K562 (cell line): ENCODE measurements around the gene RAB26. TPM values are rescaled to one million over a fixed set of nuclear protein-coding genes. Genes with fewer than 3 reads are reported as not detected.

Experiments
- CHD4 ChIP-seq: fragments of 200-600 bp; sonication (generic); IDR thresholded peaks from 3 replicates; pipeline ENCODE4 v1.6.1; 2012; ENCODE audit warnings: low read depth, mild to moderate bottlenecking, mixed read lengths, low read length, inconsistent platforms; ENCODE audit not compliant: insufficient read depth, insufficient replicate concordance, poor library complexity, severe bottlenecking
- E2F3 ChIP-seq: fragments of 250-450 bp; sonication (Bioruptor Pico); IDR thresholded peaks from 2 replicates; pipeline ENCODE4 v1.4.0; 2020; ENCODE audit warnings: mild to moderate bottlenecking
- FOXM1 ChIP-seq, 2 experiments: fragments of 450-650 bp in 1 of 2; sonication (generic) in 1 of 2; formaldehyde crosslinking in 1 of 2; IDR thresholded peaks; 2 replicates each; pipeline versions ENCODE4 v1.6.1 to v1.9.0; 2017 to 2022; ENCODE audit warnings: low read depth in 2 of 2, mild to moderate bottlenecking in 2 of 2, missing genetic modification reagents in 1 of 2, moderate library complexity in 1 of 2
- FOXP1 ChIP-seq: sonication (generic); formaldehyde crosslinking; IDR thresholded peaks from 2 replicates; pipeline ENCODE4 v1.8.0; 2022; ENCODE audit warnings: mild to moderate bottlenecking, missing genetic modification reagents
- HDGF ChIP-seq: fragments of 450-650 bp; IDR thresholded peaks from 2 replicates; pipeline ENCODE4 v1.6.1; 2016
- L3MBTL2 ChIP-seq: fragments of 450-650 bp; IDR thresholded peaks from 2 replicates; pipeline ENCODE4 v1.6.1; 2016; ENCODE audit warnings: mild to moderate bottlenecking, moderate library complexity
- MEF2A ChIP-seq: IDR thresholded peaks from 2 replicates; pipeline ENCODE4 v1.6.1; 2011; ENCODE audit warnings: low read depth, mild to moderate bottlenecking, low read length, moderate library complexity; ENCODE audit not compliant: control insufficient read depth
- POLR2A ChIP-seq: fragments of 450-650 bp; conservative IDR thresholded peaks from 2 replicates; pipeline ENCODE4 v1.6.1; 2016
- POLR2B ChIP-seq: fragments of 450-650 bp; IDR thresholded peaks from 2 replicates; pipeline ENCODE4 v1.6.1; 2018; ENCODE audit warnings: low read depth; ENCODE audit not compliant: partially characterized antibody
- SMARCC2 ChIP-seq: fragments of 450-650 bp; IDR thresholded peaks from 2 replicates; pipeline ENCODE4 v1.6.1; 2017; ENCODE audit warnings: antibody characterized with exemption, moderate library complexity, mild to moderate bottlenecking, low read depth
- TGIF2 ChIP-seq: sonication (generic); formaldehyde crosslinking; IDR thresholded peaks from 2 replicates; pipeline ENCODE4 v1.8.1; 2022; ENCODE audit warnings: mild to moderate bottlenecking, missing genetic modification reagents, moderate library complexity
- WHSC1 ChIP-seq: IDR thresholded peaks from one replicate; pipeline ENCODE4 v1.6.1; 2012; ENCODE audit warnings: low read length, control low read depth, inconsistent platforms
- ZNF124 ChIP-seq: sonication (generic); formaldehyde crosslinking; IDR thresholded peaks from 2 replicates; pipeline ENCODE4 v1.8.1; 2022; ENCODE audit warnings: missing genetic modification reagents
- ZNF165 ChIP-seq: fragments of 250-450 bp; sonication (Bioruptor Pico); IDR thresholded peaks from 2 replicates; pipeline ENCODE4 v1.4.0; 2020; ENCODE audit warnings: borderline replicate concordance
- ZNF232 ChIP-seq: sonication (generic); formaldehyde crosslinking; IDR thresholded peaks from 2 replicates; pipeline ENCODE4 v1.8.0; 2022; ENCODE audit warnings: mild to moderate bottlenecking, missing genetic modification reagents
- polyA plus RNA-seq, 8 experiments: library from polyadenylated mRNA; depleted of rRNA in 4 of 8; stranded (reverse) in 5 of 8; unstranded in 3 of 8; fragments of >200 nt; fragmentation: Nextera tagmentation in 2 of 8; fragmentation: Illumina TruSeq in 1 of 8; extraction: Ambion mirVana in 2 of 8; extraction: Trizol in 1 of 8; gene quantifications; 2 replicates each; pipeline versions ENCODE4 v1.2.1 to v1.2.3, GENCODE V29; 2011 to 2014; ENCODE audit warnings: inconsistent platforms in 1 of 8, missing spikeins in 1 of 8
- total RNA-seq, 7 experiments: library from RNA; depleted of rRNA in 6 of 7; stranded (reverse); fragments of >200 nt in 6 of 7; fragmentation: Illumina TruSeq in 2 of 7; extraction: Trizol in 2 of 7; gene quantifications; 2 replicates each; pipeline versions ENCODE4 v1.2.1 to v1.2.3, GENCODE V29; 2011 to 2021; ENCODE audit warnings: low replicate concordance in 1 of 7
- TF ChIP-seq, protein P1 (sequence below): fragments of 250-450 bp; sonication (Bioruptor Pico); IDR thresholded peaks from 2 replicates; pipeline ENCODE4 v1.9.0; 2021; ENCODE audit warnings: mild to moderate bottlenecking, inconsistent platforms
- TF ChIP-seq, protein P2 (sequence below): fragments of 450-650 bp; IDR thresholded peaks from 2 replicates; pipeline ENCODE4 v1.6.1; 2016
- TF ChIP-seq, protein P3 (sequence below): sonication (generic); formaldehyde crosslinking; IDR thresholded peaks from 2 replicates; pipeline ENCODE4 v1.9.0; 2022; ENCODE audit warnings: mild to moderate bottlenecking, missing genetic modification reagents
- TF ChIP-seq, protein P4 (sequence below): fragments of 450-650 bp; IDR thresholded peaks from 2 replicates; pipeline ENCODE4 v1.6.1; 2017; ENCODE audit warnings: antibody characterized with exemption, mild to moderate bottlenecking

Gene RAB26
- total and polyA plus RNA-seq, 9 of the 15 experiments (the other 6 are each of a cell fraction or from before 2014, with no cell fraction given): 0.25 to 6.1 (median 2.1) TPM

DNA sequence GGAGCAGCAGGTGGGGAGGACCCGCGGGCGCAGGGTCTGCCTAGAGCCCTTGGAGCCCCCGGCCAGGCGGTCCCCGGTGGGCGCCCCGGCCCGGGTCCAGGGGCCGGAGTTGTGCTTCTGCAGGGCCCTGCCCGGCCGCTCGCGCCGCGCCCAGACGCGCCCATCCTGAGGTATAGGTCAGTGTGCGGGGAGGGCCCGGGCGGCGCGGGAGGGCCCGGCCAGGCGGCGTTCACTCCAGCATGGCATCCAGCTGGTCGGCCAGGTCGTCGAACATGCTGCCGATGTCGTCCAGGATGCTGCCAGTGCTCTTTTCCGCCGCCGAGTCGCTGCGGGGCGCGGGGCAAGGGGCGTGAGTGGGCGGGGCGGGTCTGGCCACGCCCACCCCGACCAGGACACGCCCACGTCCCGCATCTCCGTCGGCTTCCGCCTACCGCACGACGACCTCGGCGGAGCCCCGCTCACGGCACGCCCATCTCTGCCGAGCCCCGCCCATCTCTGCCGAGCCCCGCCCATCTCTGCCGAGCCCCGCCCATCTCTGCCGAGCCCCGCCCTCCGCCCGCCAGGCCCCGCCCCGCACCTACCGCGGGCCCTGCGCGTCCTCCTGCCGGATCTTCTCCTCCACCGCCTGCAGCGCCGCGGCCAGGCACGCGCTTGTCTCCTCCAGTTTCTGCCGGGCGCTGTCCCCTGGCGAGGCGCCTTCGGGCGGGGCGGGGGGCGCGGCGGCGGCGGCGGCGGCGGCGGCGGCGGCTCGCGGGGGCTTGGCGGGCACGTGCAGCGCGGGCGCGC, 30.1 kb downstream of the RAB26 start (continued):
- TF ChIP-seq POLR2A (no peak; the same call in 1 of the 2 replicates), E2F3 (no peak), WHSC1 (no peak), FOXP1 (no peak), POLR2B (peak; percentile 55), CHD4 (no peak), TGIF2 (CRISPR knock-in tag) (no peak), FOXM1 (IDR thresholded peaks at IDR 0.05; ENCODE audit: low read depth) (no peak), FOXM1 (CRISPR knock-in tag; IDR thresholded peaks at IDR 0.05; ENCODE audit: low read depth) (no peak), MEF2A (no peak), ZNF165 (CRISPR knock-in tag) (no peak), SMARCC2 (no peak), ZNF232 (CRISPR knock-in tag) (no peak), ZNF124 (CRISPR knock-in tag) (no peak), L3MBTL2 (peak; percentile 54; the same call in 1 of the 2 replicates), HDGF (no peak)
- TF ChIP-seq, protein P1, sequence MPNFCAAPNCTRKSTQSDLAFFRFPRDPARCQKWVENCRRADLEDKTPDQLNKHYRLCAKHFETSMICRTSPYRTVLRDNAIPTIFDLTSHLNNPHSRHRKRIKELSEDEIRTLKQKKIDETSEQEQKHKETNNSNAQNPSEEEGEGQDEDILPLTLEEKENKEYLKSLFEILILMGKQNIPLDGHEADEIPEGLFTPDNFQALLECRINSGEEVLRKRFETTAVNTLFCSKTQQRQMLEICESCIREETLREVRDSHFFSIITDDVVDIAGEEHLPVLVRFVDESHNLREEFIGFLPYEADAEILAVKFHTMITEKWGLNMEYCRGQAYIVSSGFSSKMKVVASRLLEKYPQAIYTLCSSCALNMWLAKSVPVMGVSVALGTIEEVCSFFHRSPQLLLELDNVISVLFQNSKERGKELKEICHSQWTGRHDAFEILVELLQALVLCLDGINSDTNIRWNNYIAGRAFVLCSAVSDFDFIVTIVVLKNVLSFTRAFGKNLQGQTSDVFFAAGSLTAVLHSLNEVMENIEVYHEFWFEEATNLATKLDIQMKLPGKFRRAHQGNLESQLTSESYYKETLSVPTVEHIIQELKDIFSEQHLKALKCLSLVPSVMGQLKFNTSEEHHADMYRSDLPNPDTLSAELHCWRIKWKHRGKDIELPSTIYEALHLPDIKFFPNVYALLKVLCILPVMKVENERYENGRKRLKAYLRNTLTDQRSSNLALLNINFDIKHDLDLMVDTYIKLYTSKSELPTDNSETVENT (CRISPR knock-in tag): peak; percentile 45; the same call in 1 of the 2 replicates
- TF ChIP-seq, protein P2, sequence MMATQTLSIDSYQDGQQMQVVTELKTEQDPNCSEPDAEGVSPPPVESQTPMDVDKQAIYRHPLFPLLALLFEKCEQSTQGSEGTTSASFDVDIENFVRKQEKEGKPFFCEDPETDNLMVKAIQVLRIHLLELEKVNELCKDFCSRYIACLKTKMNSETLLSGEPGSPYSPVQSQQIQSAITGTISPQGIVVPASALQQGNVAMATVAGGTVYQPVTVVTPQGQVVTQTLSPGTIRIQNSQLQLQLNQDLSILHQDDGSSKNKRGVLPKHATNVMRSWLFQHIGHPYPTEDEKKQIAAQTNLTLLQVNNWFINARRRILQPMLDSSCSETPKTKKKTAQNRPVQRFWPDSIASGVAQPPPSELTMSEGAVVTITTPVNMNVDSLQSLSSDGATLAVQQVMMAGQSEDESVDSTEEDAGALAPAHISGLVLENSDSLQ: peak; percentile 65
- TF ChIP-seq, protein P3, sequence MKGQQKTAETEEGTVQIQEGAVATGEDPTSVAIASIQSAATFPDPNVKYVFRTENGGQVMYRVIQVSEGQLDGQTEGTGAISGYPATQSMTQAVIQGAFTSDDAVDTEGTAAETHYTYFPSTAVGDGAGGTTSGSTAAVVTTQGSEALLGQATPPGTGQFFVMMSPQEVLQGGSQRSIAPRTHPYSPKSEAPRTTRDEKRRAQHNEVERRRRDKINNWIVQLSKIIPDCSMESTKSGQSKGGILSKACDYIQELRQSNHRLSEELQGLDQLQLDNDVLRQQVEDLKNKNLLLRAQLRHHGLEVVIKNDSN: no peak
- TF ChIP-seq, protein P4, sequence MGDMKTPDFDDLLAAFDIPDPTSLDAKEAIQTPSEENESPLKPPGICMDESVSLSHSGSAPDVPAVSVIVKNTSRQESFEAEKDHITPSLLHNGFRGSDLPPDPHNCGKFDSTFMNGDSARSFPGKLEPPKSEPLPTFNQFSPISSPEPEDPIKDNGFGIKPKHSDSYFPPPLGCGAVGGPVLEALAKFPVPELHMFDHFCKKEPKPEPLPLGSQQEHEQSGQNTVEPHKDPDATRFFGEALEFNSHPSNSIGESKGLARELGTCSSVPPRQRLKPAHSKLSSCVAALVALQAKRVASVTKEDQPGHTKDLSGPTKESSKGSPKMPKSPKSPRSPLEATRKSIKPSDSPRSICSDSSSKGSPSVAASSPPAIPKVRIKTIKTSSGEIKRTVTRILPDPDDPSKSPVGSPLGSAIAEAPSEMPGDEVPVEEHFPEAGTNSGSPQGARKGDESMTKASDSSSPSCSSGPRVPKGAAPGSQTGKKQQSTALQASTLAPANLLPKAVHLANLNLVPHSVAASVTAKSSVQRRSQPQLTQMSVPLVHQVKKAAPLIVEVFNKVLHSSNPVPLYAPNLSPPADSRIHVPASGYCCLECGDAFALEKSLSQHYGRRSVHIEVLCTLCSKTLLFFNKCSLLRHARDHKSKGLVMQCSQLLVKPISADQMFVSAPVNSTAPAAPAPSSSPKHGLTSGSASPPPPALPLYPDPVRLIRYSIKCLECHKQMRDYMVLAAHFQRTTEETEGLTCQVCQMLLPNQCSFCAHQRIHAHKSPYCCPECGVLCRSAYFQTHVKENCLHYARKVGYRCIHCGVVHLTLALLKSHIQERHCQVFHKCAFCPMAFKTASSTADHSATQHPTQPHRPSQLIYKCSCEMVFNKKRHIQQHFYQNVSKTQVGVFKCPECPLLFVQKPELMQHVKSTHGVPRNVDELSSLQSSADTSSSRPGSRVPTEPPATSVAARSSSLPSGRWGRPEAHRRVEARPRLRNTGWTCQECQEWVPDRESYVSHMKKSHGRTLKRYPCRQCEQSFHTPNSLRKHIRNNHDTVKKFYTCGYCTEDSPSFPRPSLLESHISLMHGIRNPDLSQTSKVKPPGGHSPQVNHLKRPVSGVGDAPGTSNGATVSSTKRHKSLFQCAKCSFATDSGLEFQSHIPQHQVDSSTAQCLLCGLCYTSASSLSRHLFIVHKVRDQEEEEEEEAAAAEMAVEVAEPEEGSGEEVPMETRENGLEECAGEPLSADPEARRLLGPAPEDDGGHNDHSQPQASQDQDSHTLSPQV: 0 out of 2 replicates have a peak, but pooled peaks have one; percentile 24
